ENCODE measurements around the gene ZNF280B. TPM values are rescaled to one million over a fixed set of nuclear protein-coding genes. Genes with fewer than 3 reads are reported as not detected.
"Not testable (repeated sequence)": the region's sequence is repeated elsewhere in the genome, so short reads cannot be mapped to it uniquely, and the experiment has no call there.

ZNF280B gene
- total RNA-seq, 2 experiments from 2014 or later, result 2.9 to 5.3 TPM

DNA sequence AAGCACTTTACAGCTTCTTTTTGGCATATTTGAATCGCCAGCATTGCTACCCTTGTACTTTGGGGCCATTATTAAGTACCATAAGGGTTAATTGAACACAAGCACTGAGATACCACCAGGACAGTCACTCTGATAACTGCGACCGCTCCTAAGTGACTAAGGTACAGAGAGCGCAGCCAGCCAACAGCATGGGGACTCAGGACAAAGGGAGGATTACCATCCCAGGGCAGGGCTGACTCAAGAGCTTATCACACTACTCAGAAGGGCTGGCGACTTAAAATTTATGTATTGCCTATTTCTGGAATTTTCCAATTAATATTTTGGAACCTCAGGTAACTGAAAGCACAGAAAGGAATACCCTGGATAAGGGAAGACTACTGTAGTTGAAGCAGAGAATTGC, 11.0 kb upstream of the ZNF280B start:
- H3K27ac ChIP-seq (ENCODE audit: low read depth, low read length, poor library complexity, severe bottlenecking), result no peak overlapping the region
- POLR2A ChIA-PET, result interaction anchor here (0.5 to 1.2 kb wide), 3 partner anchors 11 to 119 kb away, joined by 3 to 6 read pairs (median 4); partner anchors contain the start of gene ZNF280B
- CTCF ChIA-PET (ENCODE audit: unreplicated experiment), result no interaction called here

GRCh38 chr22:22516992-22517391, 8.4 kb upstream of the ZNF280B start:
- intact Hi-C loops (cut with micrococcal nuclease; ENCODE audit: unreplicated experiment), result no loop called here

More for the DNA sequence above, 11.0 kb upstream of the ZNF280B start:
- no peak overlapping the region for H2AFZ ChIP-seq (ENCODE audit: low read length)
- TF ChIP-seq, protein P1, sequence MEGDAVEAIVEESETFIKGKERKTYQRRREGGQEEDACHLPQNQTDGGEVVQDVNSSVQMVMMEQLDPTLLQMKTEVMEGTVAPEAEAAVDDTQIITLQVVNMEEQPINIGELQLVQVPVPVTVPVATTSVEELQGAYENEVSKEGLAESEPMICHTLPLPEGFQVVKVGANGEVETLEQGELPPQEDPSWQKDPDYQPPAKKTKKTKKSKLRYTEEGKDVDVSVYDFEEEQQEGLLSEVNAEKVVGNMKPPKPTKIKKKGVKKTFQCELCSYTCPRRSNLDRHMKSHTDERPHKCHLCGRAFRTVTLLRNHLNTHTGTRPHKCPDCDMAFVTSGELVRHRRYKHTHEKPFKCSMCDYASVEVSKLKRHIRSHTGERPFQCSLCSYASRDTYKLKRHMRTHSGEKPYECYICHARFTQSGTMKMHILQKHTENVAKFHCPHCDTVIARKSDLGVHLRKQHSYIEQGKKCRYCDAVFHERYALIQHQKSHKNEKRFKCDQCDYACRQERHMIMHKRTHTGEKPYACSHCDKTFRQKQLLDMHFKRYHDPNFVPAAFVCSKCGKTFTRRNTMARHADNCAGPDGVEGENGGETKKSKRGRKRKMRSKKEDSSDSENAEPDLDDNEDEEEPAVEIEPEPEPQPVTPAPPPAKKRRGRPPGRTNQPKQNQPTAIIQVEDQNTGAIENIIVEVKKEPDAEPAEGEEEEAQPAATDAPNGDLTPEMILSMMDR (conservative IDR thresholded peaks at IDR 0.05; ENCODE audit: low read length), result no peak
- TF ChIP-seq EZH2phosphoT487 (IDR thresholded peaks at IDR 0.05; ENCODE audit: borderline replicate concordance, low read depth, low read length), result no peak
- no peak overlapping the region for H3K4me2 ChIP-seq (ENCODE audit: low read length)
- peaks cover 20% of the 10 kb centered on the region for H3K4me1 ChIP-seq (ENCODE audit: insufficient read depth, low read length, poor library complexity, severe bottlenecking)
- no peaks in the 10 kb centered on the region for H3K79me2 ChIP-seq (ENCODE audit: insufficient read depth, low read depth, low read length)
- no peak for DNase-seq (ENCODE audit: low spot score)
- BruUV-seq (replicated peaks), result no TSS peak
- no peaks in the 10 kb centered on the region for H3K9me2 ChIP-seq (ENCODE audit: insufficient read depth, low read length)
- intact Hi-C loops (cut with micrococcal nuclease; ENCODE audit: unreplicated experiment), result no loop called here
- no peaks in the 10 kb centered on the region for H4K20me1 ChIP-seq (ENCODE audit: insufficient read depth, low read length)
- no peaks in the 10 kb centered on the region for H3K9me3 ChIP-seq (ENCODE audit: low read length)
- no peaks in the 10 kb centered on the region for H3K36me3 ChIP-seq (ENCODE audit: insufficient read depth, low read length)
- no peak overlapping the region for H3K4me3 ChIP-seq (ENCODE audit: low read depth, low read length, poor library complexity, severe bottlenecking)

GRCh38 chr22:22515890-22516289, 7.3 kb upstream of the ZNF280B start:
- H3K9me3 ChIP-seq (ENCODE audit: low read length), result no peaks in the 10 kb centered on the region
- H4K20me1 ChIP-seq (ENCODE audit: insufficient read depth, low read length), result no peaks in the 10 kb centered on the region
- no peaks in the 10 kb centered on the region for H3K36me3 ChIP-seq (ENCODE audit: insufficient read depth, low read length)
- H3K4me3 ChIP-seq (ENCODE audit: low read depth, low read length, poor library complexity, severe bottlenecking), result no peak overlapping the region
- POLR2A ChIA-PET, result no interaction called here
- CTCF ChIA-PET (ENCODE audit: unreplicated experiment), result no interaction called here
- TF ChIP-seq, protein P1 (conservative IDR thresholded peaks at IDR 0.05; ENCODE audit: low read length), result no peak
- TF ChIP-seq EZH2phosphoT487 (IDR thresholded peaks at IDR 0.05; ENCODE audit: borderline replicate concordance, low read depth, low read length), result no peak
- no peaks in the 10 kb centered on the region for H3K9me2 ChIP-seq (ENCODE audit: insufficient read depth, low read length)
- no TSS peak for BruUV-seq (replicated peaks)
- no peak overlapping the region for H2AFZ ChIP-seq (ENCODE audit: low read length)
- intact Hi-C loops (cut with micrococcal nuclease; ENCODE audit: unreplicated experiment), result no loop called here
- H3K27ac ChIP-seq (ENCODE audit: low read depth, low read length, poor library complexity, severe bottlenecking), result no peak overlapping the region
- no peaks in the 10 kb centered on the region for H3K79me2 ChIP-seq (ENCODE audit: insufficient read depth, low read depth, low read length)
- H3K4me1 ChIP-seq (ENCODE audit: insufficient read depth, low read length, poor library complexity, severe bottlenecking), result peaks cover 7% of the 10 kb centered on the region
- no peak for DNase-seq (ENCODE audit: low spot score)
- H3K4me2 ChIP-seq (ENCODE audit: low read length), result no peak overlapping the region

More at GRCh38 chr22:22516992-22517391, 8.4 kb upstream of the ZNF280B start:
- Histone ChIP-seq H3K4me1 (ENCODE audit: insufficient read depth, low read length, poor library complexity, severe bottlenecking) (peaks cover 13% of the 10 kb centered on the region), H3K79me2 (ENCODE audit: insufficient read depth, low read depth, low read length) (no peaks in the 10 kb centered on the region), H3K36me3 (ENCODE audit: insufficient read depth, low read length) (no peaks in the 10 kb centered on the region), H3K9me2 (ENCODE audit: insufficient read depth, low read length) (no peaks in the 10 kb centered on the region), H3K4me3 (ENCODE audit: low read depth, low read length, poor library complexity, severe bottlenecking) (no peak overlapping the region), H4K20me1 (ENCODE audit: insufficient read depth, low read length) (no peaks in the 10 kb centered on the region), H3K9me3 (ENCODE audit: low read length) (no peaks in the 10 kb centered on the region), H3K4me2 (ENCODE audit: low read length) (no peak overlapping the region), H3K27ac (ENCODE audit: low read depth, low read length, poor library complexity, severe bottlenecking) (no peak overlapping the region), H2AFZ (ENCODE audit: low read length) (no peak overlapping the region)
- ChIA-PET POLR2A (no interaction called here), CTCF (ENCODE audit: unreplicated experiment) (no interaction called here)
- no TSS peak for BruUV-seq (replicated peaks)
- TF ChIP-seq, protein P1 (conservative IDR thresholded peaks at IDR 0.05; ENCODE audit: low read length), result no peak
- TF ChIP-seq EZH2phosphoT487 (IDR thresholded peaks at IDR 0.05; ENCODE audit: borderline replicate concordance, low read depth, low read length), result no peak
- DNase-seq (ENCODE audit: low spot score), result no peak

DNA sequence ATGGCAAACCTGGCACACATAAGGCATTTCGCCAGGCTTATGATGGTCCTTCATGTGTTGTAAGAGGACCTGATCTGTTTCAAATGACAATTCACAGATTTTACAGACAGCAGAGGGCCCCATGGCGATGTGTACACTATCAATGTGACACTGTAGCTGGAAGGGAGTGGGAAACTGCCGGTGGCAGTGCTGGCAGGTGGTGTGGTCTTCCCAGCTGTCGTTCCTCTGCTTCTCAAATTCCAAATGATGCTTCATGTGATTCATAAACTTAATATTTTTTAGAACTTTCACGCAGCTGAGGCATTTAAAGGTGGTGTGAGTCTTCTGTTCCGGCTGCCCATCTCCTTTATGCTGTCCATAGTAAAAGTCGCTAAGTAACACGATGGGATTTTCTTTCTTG, 5.9 kb upstream of the ZNF280B start:
- CTCF ChIA-PET (ENCODE audit: unreplicated experiment); H3K27ac ChIP-seq (ENCODE audit: low read depth, low read length, poor library complexity, severe bottlenecking); POLR2A ChIA-PET; H3K4me3 ChIP-seq (ENCODE audit: low read depth, low read length, poor library complexity, severe bottlenecking); H3K4me1 ChIP-seq (ENCODE audit: insufficient read depth, low read length, poor library complexity, severe bottlenecking); H2AFZ ChIP-seq (ENCODE audit: low read length); DNase-seq (ENCODE audit: low spot score); BruUV-seq (replicated peaks); H4K20me1 ChIP-seq (ENCODE audit: insufficient read depth, low read length); H3K79me2 ChIP-seq (ENCODE audit: insufficient read depth, low read depth, low read length); intact Hi-C loops (cut with micrococcal nuclease; ENCODE audit: unreplicated experiment); H3K4me2 ChIP-seq (ENCODE audit: low read length); H3K36me3 ChIP-seq (ENCODE audit: insufficient read depth, low read length); H3K9me2 ChIP-seq (ENCODE audit: insufficient read depth, low read length); H3K9me3 ChIP-seq (ENCODE audit: low read length): not testable (repeated sequence)

Data from OCI-LY7 (cell line).